HS-5 (cell line): Measurements from ENCODE around the gene DNM3.

ENCODE experiments used
- DNase-seq: peaks from one replicate; pipeline ENCODE4 v3.0.0-alpha.2; 2012; ENCODE audit warnings: low read depth

DNM3 gene

GRCh38 chr1:171817511-171818265 lies 23.6 kb upstream of the DNM3 start:
- peak; percentile 72 for DNase-seq

GRCh38 chr1:171819946-171820345 lies 21.4 kb upstream of the DNM3 start:
- DNase-seq, result no peak

GRCh38 chr1:171826973-171827372 lies 14.3 kb upstream of the DNM3 start:
- no peak for DNase-seq

- DNase-seq, result no peak
Measured at GRCh38 chr1:171828794-171829193, 12.5 kb upstream of the DNM3 start.

GRCh38 chr1:171833091-171833825 lies 8.0 kb upstream of the DNM3 start:
- no peak for DNase-seq

DNA sequence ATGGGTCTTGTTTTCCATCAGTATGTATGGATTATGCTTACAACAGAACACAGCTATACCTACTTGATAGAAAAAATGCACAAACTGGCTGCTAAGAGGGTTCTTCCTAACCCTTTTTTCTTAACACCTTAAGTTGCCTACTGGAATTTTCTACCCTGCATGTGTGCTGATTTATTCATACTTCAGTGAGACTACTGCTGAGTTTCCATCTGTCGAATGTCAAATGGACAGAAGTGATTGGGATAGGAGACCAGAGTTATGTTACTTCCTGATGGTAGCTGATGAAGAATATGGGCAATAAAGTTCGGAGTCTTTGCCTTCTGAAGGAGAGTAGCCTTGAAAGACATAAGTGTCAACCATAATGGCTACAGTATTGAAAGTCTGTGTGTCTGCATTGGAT lies 6.5 kb upstream of the DNM3 start:
- no peak for DNase-seq

DNA sequence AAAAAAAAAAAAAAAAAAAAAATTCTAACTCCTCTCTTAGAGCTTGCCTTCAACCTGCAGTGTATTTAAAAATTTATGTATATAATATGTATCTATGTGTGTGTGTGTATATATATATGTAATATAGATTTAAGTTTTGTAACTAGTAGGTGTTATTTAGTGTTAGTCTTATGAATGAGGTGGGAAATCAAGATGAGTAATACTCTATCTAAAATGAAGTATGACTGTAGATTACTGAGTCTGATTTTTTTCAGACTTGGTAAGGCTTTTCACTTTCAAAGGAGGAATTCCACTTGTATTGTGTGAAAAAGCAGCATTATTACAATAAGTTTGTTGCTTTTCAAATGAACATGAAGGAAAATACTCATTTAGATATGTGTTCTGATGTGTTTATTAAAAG lies 5.4 kb upstream of the DNM3 start:
- DNase-seq, result no peak

- no peak for DNase-seq
Measured at GRCh38 chr1:171841931-171842761, 848 bp downstream of the DNM3 start.

- no peak for DNase-seq
Measured at GRCh38 chr1:171844381-171844780, 3.1 kb downstream of the DNM3 start.

- DNase-seq, result no peak
Measured at GRCh38 chr1:171845998-171846397, 4.7 kb downstream of the DNM3 start.

DNA sequence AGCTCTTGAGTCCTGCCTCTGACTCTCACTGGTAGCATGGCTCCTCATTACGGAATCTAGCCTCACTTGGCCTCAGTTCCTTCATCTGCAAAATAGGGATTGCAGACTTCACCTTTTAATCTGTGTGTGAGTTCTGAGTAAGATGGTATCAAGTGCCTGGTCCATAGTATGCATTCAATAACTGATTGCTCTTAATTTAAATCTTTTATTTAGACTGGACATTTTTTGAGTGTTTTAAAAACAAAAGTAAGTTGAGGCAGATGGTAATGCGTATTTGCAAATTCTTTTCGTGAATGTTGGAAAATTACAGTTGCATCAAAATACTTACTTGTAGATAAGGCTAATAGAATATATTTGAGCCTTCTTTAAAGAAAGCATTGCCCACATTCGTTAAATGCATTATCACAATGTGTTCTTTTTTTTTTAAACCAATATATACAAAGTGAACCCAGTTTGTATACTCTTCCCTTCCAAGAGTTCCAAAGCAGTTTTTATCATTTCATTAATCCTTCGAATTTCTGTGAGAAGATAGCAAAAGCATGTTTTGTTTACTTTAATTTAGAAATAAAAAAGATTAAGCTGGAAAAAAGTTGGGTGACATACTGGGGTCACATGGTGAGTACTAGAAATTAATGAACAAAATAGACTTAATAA lies 8.1 kb downstream of the DNM3 start:
- no peak for DNase-seq

DNA sequence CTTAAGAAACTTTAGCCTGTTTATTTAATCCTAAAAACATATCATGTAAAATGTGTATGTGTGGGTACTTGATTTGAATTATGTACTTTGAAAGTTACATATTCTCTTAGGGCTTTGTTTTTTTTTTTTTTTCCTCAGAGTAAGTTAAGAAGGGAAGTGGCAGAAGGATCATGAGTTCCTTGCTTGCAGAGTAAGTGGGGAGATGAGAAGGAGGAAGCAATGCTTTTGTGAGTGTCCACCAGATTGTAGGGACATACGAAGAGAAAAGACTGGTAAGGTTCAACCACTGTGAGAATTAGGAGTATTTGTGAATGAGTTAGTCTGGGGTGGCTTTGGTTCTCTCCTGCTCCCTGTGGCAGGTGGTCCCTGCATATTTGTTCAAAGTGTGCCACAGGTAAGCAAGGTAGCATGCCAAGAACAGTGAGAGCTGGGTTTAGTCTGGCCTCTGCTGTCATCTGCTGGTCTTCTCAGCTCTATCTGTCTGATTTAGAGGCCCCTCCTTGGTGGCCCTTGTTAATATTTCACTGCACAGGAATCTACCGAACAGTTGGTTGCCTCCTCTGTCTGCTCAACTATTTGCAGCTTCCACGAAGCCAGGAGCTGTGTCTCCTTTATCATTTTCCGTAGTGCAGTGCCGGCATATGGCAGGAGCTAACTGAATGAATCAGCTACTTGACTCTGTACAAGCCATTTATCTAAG lies 9.5 kb downstream of the DNM3 start:
- no peak for DNase-seq

DNA sequence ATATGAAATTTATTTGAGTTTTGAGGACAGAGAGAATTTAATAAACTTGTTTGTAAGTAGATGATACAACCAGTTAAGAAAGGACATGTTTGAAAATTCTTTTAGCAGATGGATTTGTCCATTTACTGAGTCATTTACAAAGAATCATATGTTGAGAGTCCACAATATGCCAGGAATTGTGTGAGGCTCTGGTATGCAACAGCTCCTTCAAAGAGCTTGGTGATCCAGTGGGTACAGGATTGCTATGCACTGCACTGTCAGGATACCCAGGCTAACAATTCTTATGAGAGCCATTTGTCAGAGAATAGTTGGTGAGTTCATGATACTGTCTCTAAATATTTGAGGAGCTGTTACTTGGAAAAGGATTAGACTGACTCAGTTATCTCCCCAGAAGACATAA lies 11.0 kb downstream of the DNM3 start:
- DNase-seq, result peak; percentile 34

- DNase-seq, result no peak
Measured at GRCh38 chr1:171855381-171855780, 14.1 kb downstream of the DNM3 start.

- no peak for DNase-seq
Measured at GRCh38 chr1:171858696-171859095, 17.4 kb downstream of the DNM3 start.

DNA sequence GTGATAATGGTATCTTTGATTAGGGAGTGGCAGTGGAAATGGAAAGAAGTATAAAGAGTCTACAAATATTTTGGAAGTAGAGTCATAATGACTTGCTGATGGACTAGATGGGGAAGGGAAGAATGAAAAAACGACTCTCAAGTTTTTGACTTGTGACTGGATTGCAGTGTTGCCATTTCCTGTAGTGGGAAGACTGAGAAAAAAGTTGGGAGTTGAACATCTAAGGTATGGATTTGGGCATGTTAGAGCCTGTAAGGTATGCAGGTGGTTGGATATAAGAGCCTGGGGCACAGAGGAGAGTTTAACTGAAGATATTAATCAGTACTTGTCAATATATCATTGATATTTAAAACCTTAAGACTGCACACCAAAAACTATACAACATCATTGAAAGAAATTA lies 19.4 kb downstream of the DNM3 start:
- DNase-seq, result no peak

GRCh38 chr1:171863531-171863930 lies 22.2 kb downstream of the DNM3 start:
- no peak for DNase-seq

- DNase-seq, result no peak
Measured at GRCh38 chr1:171864308-171864707, 23.0 kb downstream of the DNM3 start.

GRCh38 chr1:171865106-171865505 lies 23.8 kb downstream of the DNM3 start:
- no peak for DNase-seq

DNA sequence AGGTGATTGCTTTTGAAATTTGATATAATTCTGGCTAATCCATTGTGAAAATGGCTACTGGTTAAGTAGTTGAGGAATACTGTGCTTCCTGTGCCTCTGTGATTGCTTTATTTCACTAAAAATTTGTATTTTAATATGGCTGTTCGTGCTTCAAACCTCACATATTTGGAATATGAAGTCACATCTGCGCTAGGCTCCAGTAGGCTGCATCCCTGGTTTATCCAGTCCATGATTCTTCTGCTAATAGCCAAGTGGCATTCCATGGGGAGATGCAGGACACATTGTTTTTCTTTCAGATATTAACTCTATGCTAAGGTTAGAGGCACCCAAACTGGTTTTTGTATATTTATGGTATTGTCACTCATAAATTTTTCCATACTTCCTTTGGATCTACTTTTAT lies 25.9 kb downstream of the DNM3 start:
- DNase-seq, result no peak

DNA sequence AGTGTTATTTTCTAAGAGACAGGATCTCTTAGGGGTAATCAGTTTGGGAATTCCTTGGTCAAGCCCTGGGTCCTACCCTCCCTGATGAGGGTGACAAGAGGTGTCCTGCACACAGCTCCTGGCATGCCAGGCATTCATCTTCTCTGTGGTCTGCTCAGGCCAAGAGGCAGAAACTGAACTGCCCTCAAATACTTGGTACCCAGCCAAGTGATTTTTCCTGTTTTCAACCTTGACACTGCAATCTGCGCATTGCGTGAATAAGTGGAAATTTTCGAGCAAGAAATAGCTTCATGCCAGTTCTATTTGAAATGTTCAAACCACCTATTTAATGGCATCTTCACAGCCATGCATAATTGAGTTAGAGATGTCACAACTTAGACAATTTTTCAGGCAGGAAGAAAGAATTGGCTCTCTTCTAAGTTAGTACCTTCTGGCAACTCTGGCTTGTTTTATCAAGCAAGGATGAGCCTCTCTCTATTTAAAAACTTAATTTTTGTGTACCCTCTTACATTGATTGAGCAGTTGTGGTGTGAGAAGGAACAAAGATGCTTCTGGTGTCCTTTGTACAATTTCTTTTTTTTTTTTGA lies 27.0 kb downstream of the DNM3 start:
- no peak for DNase-seq
